ENCODE measurements around the gene LRRC56.

Gene LRRC56

GRCh38 chr11:560305-561147, 23.2 kb downstream of the LRRC56 start, which contains the start of the genes LMNTD2 and RASSF7:
TSS of gene LMNTD2 (minus strand) at chr11:560738. CDS start at chr11:560716, 22 bp downstream.
TSS of gene RASSF7 (plus strand) at chr11:560970. CDS start at chr11:561769, 799 bp downstream.
- Histone ChIP-seq H2AFZ (peak within 1 kb of the TSS; percentile 87), H3K4me1 (no peaks in the 10 kb centered on the region), H3K79me2 (no peaks in the 10 kb centered on the region), H3K4me2 (ENCODE audit: low read length) (peak within 1 kb of the TSS; percentile 79), H3K27ac (peak within 1 kb of the TSS; percentile 24), H3K4me3 (ENCODE audit: low read depth, low read length) (peak within 1 kb of the TSS; percentile 55), H3K9me3 (ENCODE audit: control insufficient read depth, low read length) (no peaks in the 10 kb centered on the region), H3K27me3 (ENCODE audit: control insufficient read depth, insufficient read depth, low read length) (no peaks in the 10 kb centered on the region), H3K9ac (no peak within 1 kb of the TSS), H3K36me3 (ENCODE audit: control insufficient read depth, insufficient read depth, low read length) (no peaks in the 10 kb centered on the region)
- TF ChIP-seq, protein P1, sequence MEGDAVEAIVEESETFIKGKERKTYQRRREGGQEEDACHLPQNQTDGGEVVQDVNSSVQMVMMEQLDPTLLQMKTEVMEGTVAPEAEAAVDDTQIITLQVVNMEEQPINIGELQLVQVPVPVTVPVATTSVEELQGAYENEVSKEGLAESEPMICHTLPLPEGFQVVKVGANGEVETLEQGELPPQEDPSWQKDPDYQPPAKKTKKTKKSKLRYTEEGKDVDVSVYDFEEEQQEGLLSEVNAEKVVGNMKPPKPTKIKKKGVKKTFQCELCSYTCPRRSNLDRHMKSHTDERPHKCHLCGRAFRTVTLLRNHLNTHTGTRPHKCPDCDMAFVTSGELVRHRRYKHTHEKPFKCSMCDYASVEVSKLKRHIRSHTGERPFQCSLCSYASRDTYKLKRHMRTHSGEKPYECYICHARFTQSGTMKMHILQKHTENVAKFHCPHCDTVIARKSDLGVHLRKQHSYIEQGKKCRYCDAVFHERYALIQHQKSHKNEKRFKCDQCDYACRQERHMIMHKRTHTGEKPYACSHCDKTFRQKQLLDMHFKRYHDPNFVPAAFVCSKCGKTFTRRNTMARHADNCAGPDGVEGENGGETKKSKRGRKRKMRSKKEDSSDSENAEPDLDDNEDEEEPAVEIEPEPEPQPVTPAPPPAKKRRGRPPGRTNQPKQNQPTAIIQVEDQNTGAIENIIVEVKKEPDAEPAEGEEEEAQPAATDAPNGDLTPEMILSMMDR (IDR thresholded peaks at IDR 0.05): no peak

DNA sequence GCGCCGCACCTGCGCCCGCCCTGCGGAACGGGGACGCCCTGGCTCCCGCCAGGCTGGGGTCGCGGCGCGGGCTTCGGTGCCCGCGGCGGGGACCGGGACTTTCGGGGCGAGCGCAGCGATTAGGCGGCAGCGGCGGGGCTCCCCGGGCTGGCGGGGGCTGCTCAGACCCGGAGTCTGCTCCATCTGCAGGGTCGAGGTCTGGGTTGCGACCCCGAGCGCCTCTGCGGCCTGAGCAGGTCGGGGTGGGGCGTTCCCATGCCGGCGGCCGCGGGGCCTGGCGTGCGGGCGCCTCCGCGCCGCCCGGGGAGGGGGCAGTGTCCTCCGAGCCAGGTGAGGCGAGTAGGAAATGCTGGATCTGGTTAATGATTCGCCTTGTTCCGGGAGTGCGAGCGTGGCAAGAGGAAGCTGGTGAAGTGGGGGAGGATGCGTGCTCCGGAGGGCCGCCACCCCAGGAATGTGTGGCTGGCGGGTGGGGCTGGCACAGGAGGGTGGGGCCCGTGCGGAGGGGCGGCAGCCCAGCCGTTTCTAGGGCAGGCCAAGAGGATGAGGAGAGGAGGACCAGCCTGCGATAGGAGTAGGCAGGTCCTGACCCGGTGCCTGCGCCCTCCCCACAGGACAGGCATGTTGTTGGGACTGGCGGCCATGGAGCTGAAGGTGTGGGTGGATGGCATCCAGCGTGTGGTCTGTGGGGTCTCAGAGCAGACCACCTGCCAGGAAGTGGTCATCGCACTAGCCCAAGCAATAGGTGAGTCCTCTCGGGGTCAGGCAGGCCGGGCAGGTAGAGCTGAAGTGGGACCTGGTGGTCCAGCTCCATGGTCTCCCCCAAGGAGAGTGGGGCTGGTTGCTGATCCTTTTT, 24.0 kb downstream of the LRRC56 start:
- no peaks in the 10 kb centered on the region for H3K9me3 ChIP-seq (ENCODE audit: control insufficient read depth, low read length)
- no peaks in the 10 kb centered on the region for H3K79me2 ChIP-seq
- H3K36me3 ChIP-seq (ENCODE audit: control insufficient read depth, insufficient read depth, low read length): no peaks in the 10 kb centered on the region
- TF ChIP-seq, protein P1 (IDR thresholded peaks at IDR 0.05): no peak
- H3K4me2 ChIP-seq (ENCODE audit: low read length): peak overlapping the region; percentile 71
- H3K27me3 ChIP-seq (ENCODE audit: control insufficient read depth, insufficient read depth, low read length): no peaks in the 10 kb centered on the region
- H2AFZ ChIP-seq: peak overlapping the region; percentile 53
- no peak overlapping the region for H3K27ac ChIP-seq
- peak overlapping the region; percentile 47 for H3K4me3 ChIP-seq (ENCODE audit: low read depth, low read length)
- H3K9ac ChIP-seq: no peak overlapping the region
- no peaks in the 10 kb centered on the region for H3K4me1 ChIP-seq

DNA sequence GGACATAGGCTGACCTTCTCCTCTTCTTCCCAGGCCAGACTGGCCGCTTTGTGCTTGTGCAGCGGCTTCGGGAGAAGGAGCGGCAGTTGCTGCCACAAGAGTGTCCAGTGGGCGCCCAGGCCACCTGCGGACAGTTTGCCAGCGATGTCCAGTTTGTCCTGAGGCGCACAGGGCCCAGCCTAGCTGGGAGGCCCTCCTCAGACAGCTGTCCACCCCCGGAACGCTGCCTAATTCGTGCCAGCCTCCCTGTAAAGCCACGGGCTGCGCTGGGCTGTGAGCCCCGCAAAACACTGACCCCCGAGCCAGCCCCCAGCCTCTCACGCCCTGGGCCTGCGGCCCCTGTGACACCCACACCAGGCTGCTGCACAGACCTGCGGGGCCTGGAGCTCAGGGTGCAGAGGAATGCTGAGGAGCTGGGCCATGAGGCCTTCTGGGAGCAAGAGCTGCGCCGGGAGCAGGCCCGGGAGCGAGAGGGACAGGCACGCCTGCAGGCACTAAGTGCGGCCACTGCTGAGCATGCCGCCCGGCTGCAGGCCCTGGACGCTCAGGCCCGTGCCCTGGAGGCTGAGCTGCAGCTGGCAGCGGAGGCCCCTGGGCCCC, 24.8 kb downstream of the LRRC56 start:
- H3K79me2 ChIP-seq: no peaks in the 10 kb centered on the region

GRCh38 chr11:563066-563811, 25.9 kb downstream of the LRRC56 start:
- H3K4me1 ChIP-seq: no peaks in the 10 kb centered on the region
- H3K27ac ChIP-seq: no peak overlapping the region
- H3K27me3 ChIP-seq (ENCODE audit: control insufficient read depth, insufficient read depth, low read length): no peaks in the 10 kb centered on the region
- H2AFZ ChIP-seq: no peak overlapping the region
- H3K9ac ChIP-seq: no peak overlapping the region
- H3K36me3 ChIP-seq (ENCODE audit: control insufficient read depth, insufficient read depth, low read length): no peaks in the 10 kb centered on the region
- no peak overlapping the region for H3K4me3 ChIP-seq (ENCODE audit: low read depth, low read length)
- TF ChIP-seq, protein P1 (IDR thresholded peaks at IDR 0.05): no peak
- H3K9me3 ChIP-seq (ENCODE audit: control insufficient read depth, low read length): no peaks in the 10 kb centered on the region
- no peaks in the 10 kb centered on the region for H3K79me2 ChIP-seq
- no peak overlapping the region for H3K4me2 ChIP-seq (ENCODE audit: low read length)

More for the DNA sequence above, 24.8 kb downstream of the LRRC56 start:
- TF ChIP-seq, protein P1 (IDR thresholded peaks at IDR 0.05): no peak
- Histone ChIP-seq H2AFZ (no peak overlapping the region), H3K4me1 (no peaks in the 10 kb centered on the region), H3K9ac (no peak overlapping the region), H3K27ac (no peak overlapping the region), H3K9me3 (ENCODE audit: control insufficient read depth, low read length) (no peaks in the 10 kb centered on the region), H3K4me2 (ENCODE audit: low read length) (no peak overlapping the region), H3K27me3 (ENCODE audit: control insufficient read depth, insufficient read depth, low read length) (no peaks in the 10 kb centered on the region), H3K36me3 (ENCODE audit: control insufficient read depth, insufficient read depth, low read length) (no peaks in the 10 kb centered on the region), H3K4me3 (ENCODE audit: low read depth, low read length) (no peak overlapping the region)

Data from parathyroid adenoma (tissue), 2 donors.